Liver (tissue), 9 donors: ENCODE measurements around the gene ITGA11. TPM values are rescaled to one million over a fixed set of nuclear protein-coding genes. Genes with fewer than 3 reads are reported as not detected.

Experiments used
- DNase-seq: peaks from one replicate; pipeline ENCODE4 v3.0.0-alpha.2; 2017; ENCODE audit warnings: low spot score
- H3K27ac ChIP-seq, 2 donors: one replicate each; pipeline ENCODE4 v1.7.0; 2013; ENCODE audit warnings: inconsistent platforms in 2 of 2, low read length in 2 of 2, control low read depth in 1 of 2, low read depth in 1 of 2, mild to moderate bottlenecking in 1 of 2
- H3K27me3 ChIP-seq, 4 donors: one replicate each; pipeline versions ENCODE4 v1.6.1 to v1.7.0; 2013; ENCODE audit warnings: low read length in 3 of 4, inconsistent platforms in 1 of 4, mild to moderate bottlenecking in 1 of 4, moderate library complexity in 1 of 4; ENCODE audit not compliant: control insufficient read depth in 4 of 4, insufficient read depth in 4 of 4
- H3K36me3 ChIP-seq, 4 donors: one replicate each; pipeline versions ENCODE4 v1.6.1 to v1.7.0; 2013; ENCODE audit warnings: low read length in 3 of 4, mild to moderate bottlenecking in 3 of 4, low read depth in 1 of 4, moderate library complexity in 1 of 4; ENCODE audit not compliant: control insufficient read depth in 4 of 4, insufficient read depth in 3 of 4
- H3K4me1 ChIP-seq, 4 donors: one replicate each; pipeline versions ENCODE4 v1.6.1 to v1.7.0; 2013; ENCODE audit warnings: low read length in 3 of 4, mild to moderate bottlenecking in 3 of 4, moderate library complexity in 1 of 4; ENCODE audit not compliant: control insufficient read depth in 4 of 4, insufficient read depth in 4 of 4
- H3K4me3 ChIP-seq, 3 donors: one replicate each; pipeline versions ENCODE4 v1.6.1 to v1.7.0; 2013; ENCODE audit warnings: low read length in 3 of 3, control low read depth in 1 of 3, low read depth in 1 of 3, mild to moderate bottlenecking in 1 of 3
- H3K9ac ChIP-seq, 2 donors: one replicate each; pipeline ENCODE4 v1.7.0; 2013; ENCODE audit warnings: low read length in 2 of 2, mild to moderate bottlenecking in 2 of 2, moderate library complexity in 2 of 2, control low read depth in 1 of 2, low read depth in 1 of 2
- H3K9me3 ChIP-seq, 4 donors: one replicate each; pipeline versions ENCODE4 v1.6.1 to v1.7.0; 2013; ENCODE audit warnings: low read length in 3 of 4; ENCODE audit not compliant: control insufficient read depth in 4 of 4
- ATF3 ChIP-seq: IDR thresholded peaks from 2 replicates; pipeline ENCODE4 v1.6.1; 2016; ENCODE audit warnings: antibody characterized with exemption
- CTCF ChIP-seq: fragments of 150-350 bp; IDR thresholded peaks from 2 replicates; pipeline ENCODE4 v1.5.1; 2017; ENCODE audit warnings: improper control_type of control experiment, low read depth, low read length; ENCODE audit not compliant: missing input control
- EGR1 ChIP-seq, 2 donors: IDR thresholded peaks; 2 replicates each; pipeline ENCODE4 v1.6.1; 2016 to 2018; ENCODE audit warnings: antibody characterized with exemption in 2 of 2, low read depth in 2 of 2
- FOXA1 ChIP-seq: IDR thresholded peaks from 2 replicates; pipeline ENCODE4 v1.6.1; 2016; ENCODE audit warnings: antibody characterized with exemption
- FOXA2 ChIP-seq: IDR thresholded peaks from 2 replicates; pipeline ENCODE4 v1.6.1; 2016; ENCODE audit warnings: antibody characterized with exemption
- GABPA ChIP-seq, 2 donors: IDR thresholded peaks in 1 of 2; conservative IDR thresholded peaks in 1 of 2; 2 replicates each; pipeline ENCODE4 v1.6.1; 2016; ENCODE audit warnings: antibody characterized with exemption in 2 of 2, mild to moderate bottlenecking in 1 of 2, moderate library complexity in 1 of 2
- HNF4A ChIP-seq, 2 donors: conservative IDR thresholded peaks; 2 replicates each; pipeline ENCODE4 v1.6.1; 2016; ENCODE audit warnings: antibody characterized with exemption in 2 of 2, mild to moderate bottlenecking in 2 of 2
- HNF4G ChIP-seq: IDR thresholded peaks from 2 replicates; pipeline ENCODE4 v1.6.1; 2016; ENCODE audit warnings: antibody characterized with exemption
- JUND ChIP-seq, 2 donors: IDR thresholded peaks; 2 replicates each; pipeline ENCODE4 v1.6.1; 2016; ENCODE audit warnings: antibody characterized with exemption in 2 of 2
- NR2F2 ChIP-seq: IDR thresholded peaks from 2 replicates; pipeline ENCODE4 v1.6.1; 2016; ENCODE audit warnings: antibody characterized with exemption
- RAD21 ChIP-seq, 2 donors: IDR thresholded peaks; 2 replicates each; pipeline ENCODE4 v1.6.1; 2016; ENCODE audit warnings: antibody characterized with exemption in 2 of 2, mild to moderate bottlenecking in 2 of 2
- REST ChIP-seq: IDR thresholded peaks from 2 replicates; pipeline ENCODE4 v1.6.1; 2016; ENCODE audit warnings: antibody characterized with exemption, mild to moderate bottlenecking
- RXRA ChIP-seq, 2 donors: IDR thresholded peaks; 2 replicates each; pipeline ENCODE4 v1.6.1; 2017 to 2018; ENCODE audit warnings: antibody characterized with exemption in 2 of 2, mild to moderate bottlenecking in 1 of 2
- SP1 ChIP-seq: IDR thresholded peaks from 2 replicates; pipeline ENCODE4 v1.6.1; 2018; ENCODE audit warnings: antibody characterized with exemption, mild to moderate bottlenecking
- TAF1 ChIP-seq: conservative IDR thresholded peaks from 2 replicates; pipeline ENCODE4 v1.6.1; 2016; ENCODE audit warnings: antibody characterized with exemption, mild to moderate bottlenecking
- YY1 ChIP-seq: IDR thresholded peaks from 2 replicates; pipeline ENCODE4 v1.6.1; 2016; ENCODE audit warnings: antibody characterized with exemption, mild to moderate bottlenecking
- ZBTB33 ChIP-seq: IDR thresholded peaks from 2 replicates; pipeline ENCODE4 v1.6.1; 2016; ENCODE audit warnings: antibody characterized with exemption
- WGBS: extraction: QIAGEN DNeasy Blood & Tissue Kit; methylation state at CpG from one replicate; pipeline ENCODE4 v1.1.7; 2013; 5-methylcytosine and 5-hydroxymethylcytosine counted together
- polyA plus RNA-seq, 2 donors: library from polyadenylated mRNA; stranded (reverse) in 1 of 2; unstranded in 1 of 2; fragments of 200-250 nt in 1 of 2; fragments of >200 nt in 1 of 2; fragmentation: Nextera tagmentation in 1 of 2; extraction: Ambion mirVana in 1 of 2; gene quantifications; one replicate each; pipeline versions ENCODE4 v1.2.1 to v1.2.3, GENCODE V29; 2013 to 2015
- total RNA-seq, 2 donors: library from RNA; depleted of rRNA; stranded (reverse); fragments of >200 nt; gene quantifications; one replicate each; pipeline ENCODE4 v1.2.3, GENCODE V29; 2014
- TF ChIP-seq, protein P1 (sequence below): IDR thresholded peaks from 2 replicates; pipeline ENCODE4 v1.6.1; 2016; ENCODE audit warnings: antibody characterized with exemption
- donor health status: healthy.
- donor health status: healthy.
- donor health status: healthy.
- donor health status: healthy.
- donor health status: healthy.

Gene ITGA11
- total and polyA plus RNA-seq, 4 donors = 0.32 to 1.0 (median 0.67) TPM

- H3K9ac ChIP-seq = no peak overlapping the region
- DNase-seq = peak; percentile 12
- no peaks in the 10 kb centered on the region for H3K36me3 ChIP-seq
- TF ChIP-seq FOXA1 (no peak), TAF1 (no peak), EGR1 (IDR thresholded peaks at IDR 0.05; ENCODE audit: low read depth in 2 of 2) (no peak), ATF3 (no peak), SP1 (no peak), CTCF (no peak), GABPA (IDR thresholded peaks at IDR 0.05 in 1 of 2, conservative IDR thresholded peaks at IDR 0.05 in 1 of 2) (no peak), REST (no peak), FOXA2 (no peak), RXRA (IDR thresholded peaks at IDR 0.05) (no peak), NR2F2 (no peak), ZBTB33 (no peak), YY1 (no peak), HNF4G (no peak), RAD21 (IDR thresholded peaks at IDR 0.05) (no peak), HNF4A (conservative IDR thresholded peaks at IDR 0.05) (no peak), JUND (IDR thresholded peaks at IDR 0.05) (no peak)
- TF ChIP-seq, protein P1, sequence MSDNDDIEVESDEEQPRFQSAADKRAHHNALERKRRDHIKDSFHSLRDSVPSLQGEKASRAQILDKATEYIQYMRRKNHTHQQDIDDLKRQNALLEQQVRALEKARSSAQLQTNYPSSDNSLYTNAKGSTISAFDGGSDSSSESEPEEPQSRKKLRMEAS = no peak
- H3K4me3 ChIP-seq = no peak overlapping the region
- no peaks in the 10 kb centered on the region for H3K9me3 ChIP-seq
- 94% methylated on average over 4 of the region's 4 CpGs for WGBS
- no peaks in the 10 kb centered on the region for H3K27me3 ChIP-seq
- H3K27ac ChIP-seq = no peak overlapping the region
- H3K4me1 ChIP-seq = no peaks in the 10 kb centered on the region
Observed at GRCh38 chr15:68411343-68411675, 20.7 kb downstream of the ITGA11 start.
